ENCODE results near the gene TGFBR3. TPM values are rescaled to one million over a fixed set of nuclear protein-coding genes. Genes with fewer than 3 reads are reported as not detected.

TGFBR3 gene
- total RNA-seq, 1 experiment from 2014 or later = 2.4 TPM

- Histone ChIP-seq H3K18ac (ENCODE audit: insufficient read length, low read depth, low read length) (no peak overlapping the region), H2BK15ac (ENCODE audit: low read depth, low read length) (no peak overlapping the region), H2BK5ac (ENCODE audit: insufficient read length, low read length) (no peak overlapping the region), H3K9me3 (ENCODE audit: control insufficient read depth, low read depth, low read length) (no peaks in the 10 kb centered on the region), H2AFZ (ENCODE audit: low read length) (no peak overlapping the region), H2BK12ac (ENCODE audit: insufficient read length, low read depth, low read length) (no peak overlapping the region), H3K27ac (ENCODE audit: insufficient read length, low read depth, low read length) (no peak overlapping the region), H3K27me3 (ENCODE audit: insufficient read depth, low read length) (no peaks in the 10 kb centered on the region), H3K56ac (ENCODE audit: insufficient read length, low read depth, low read length) (no peak overlapping the region), H3K4me1 (ENCODE audit: insufficient read depth, low read length) (no peaks in the 10 kb centered on the region), H2BK120ac (ENCODE audit: low read depth, low read length, poor library complexity, severe bottlenecking) (no peak overlapping the region), H3K4me2 (ENCODE audit: insufficient read depth, insufficient read length, low read length) (no peak overlapping the region), H3K4ac (ENCODE audit: low read depth, low read length) (no peak overlapping the region), H4K5ac (ENCODE audit: insufficient read length, low read depth, low read length) (no peak overlapping the region), H4K91ac (ENCODE audit: insufficient read length, low read depth, low read length) (no peak overlapping the region), H3K79me2 (ENCODE audit: insufficient read depth, low read length) (no peaks in the 10 kb centered on the region), H3T11ph (ENCODE audit: low read length) (no peak overlapping the region), H4K8ac (replicated peaks; ENCODE audit: insufficient read length, low read depth, low read length) (no peak overlapping the region), H3K14ac (ENCODE audit: insufficient read depth, low read length) (no peak overlapping the region), H3K9ac (ENCODE audit: extremely low read depth, insufficient read length, low read length) (no peak overlapping the region), H2BK20ac (ENCODE audit: low read depth, low read length, poor library complexity, severe bottlenecking) (no peak overlapping the region), H3K23me2 (ENCODE audit: insufficient read length, low read depth, low read length, poor library complexity, severe bottlenecking) (no peaks in the 10 kb centered on the region), H3K23ac (ENCODE audit: insufficient read length, low read depth, low read length) (no peak overlapping the region), H3K79me1 (ENCODE audit: insufficient read depth, low read depth, low read length, poor library complexity, severe bottlenecking) (no peaks in the 10 kb centered on the region), H4K20me1 (ENCODE audit: control insufficient read depth, insufficient read depth, insufficient read length) (no peaks in the 10 kb centered on the region), H2AK5ac (ENCODE audit: insufficient read length, low read length) (no peak overlapping the region)
- peaks cover 0 to 11% of the 10 kb centered on the region in 2 experiments; a peak in 2 of 4 replicates for H3K4me1 Mint-ChIP-seq
- no peak overlapping the region for H3K27ac Mint-ChIP-seq
- H3K9me3 Mint-ChIP-seq = peaks cover 7% of the 10 kb centered on the region in 2 experiments; a peak in 4 of 5 replicates
- WGBS (ENCODE audit: extremely low coverage, insufficient read length, low lambda C conversion rate) = no CpG with 5 or more reads among the region's 4 CpGs
- H3K36me3 Mint-ChIP-seq (ENCODE audit: insufficient read depth in 1 of 3, low read depth in 3 of 3) = peaks cover 0 to 7% (median 3%) of the 10 kb centered on the region in 3 experiments; a peak in 2 of 7 replicates
- no peaks in the 10 kb centered on the region for H3K27me3 Mint-ChIP-seq (ENCODE audit: low read depth)
- no peak for DNase-seq
- no peak overlapping the region for H3K4me3 Mint-ChIP-seq
- no peak for TF ChIP-seq CTCF (conservative IDR thresholded peaks at IDR 0.05)
Observed at GRCh38 chr1:91672601-91673161, 213.3 kb downstream of the TGFBR3 start.
